HepG2 (cell line): ENCODE results near the gene PATZ1. TPM values are rescaled to one million over a fixed set of nuclear protein-coding genes. Genes with fewer than 3 reads are reported as not detected.

Experiments used
- ARNT2 ChIP-seq: sonication (generic); formaldehyde crosslinking; IDR thresholded peaks from 2 replicates; pipeline ENCODE4 v1.8.0; 2022; ENCODE audit warnings: mild to moderate bottlenecking, low read depth, missing genetic modification reagents, moderate library complexity
- BRF2 ChIP-seq: sonication (generic); formaldehyde crosslinking; IDR thresholded peaks from 2 replicates; pipeline ENCODE4 v1.8.1; 2022; ENCODE audit warnings: mild to moderate bottlenecking, missing genetic modification reagents
- EZH2 ChIP-seq: conservative IDR thresholded peaks from 2 replicates; pipeline ENCODE4 v1.6.1; 2012; ENCODE audit warnings: mild to moderate bottlenecking, low read depth, low read length, moderate library complexity
- FOXK2 ChIP-seq: fragments of 450-650 bp; IDR thresholded peaks from 2 replicates; pipeline ENCODE4 v1.6.1; 2016
- KAT8 ChIP-seq: IDR thresholded peaks from 2 replicates; pipeline ENCODE4 v1.6.1; 2016; ENCODE audit warnings: missing genetic modification reagents, missing compliant biosample characterization
- MAFG ChIP-seq: sonication (generic); formaldehyde crosslinking; IDR thresholded peaks from 2 replicates; pipeline ENCODE4 v1.5.1; 2020; ENCODE audit warnings: mild to moderate bottlenecking, missing genetic modification reagents
- NCOA5 ChIP-seq: sonication (generic); formaldehyde crosslinking; IDR thresholded peaks from 2 replicates; pipeline ENCODE4 v1.4.0; 2020; ENCODE audit warnings: missing genetic modification reagents
- NFKBIZ ChIP-seq: IDR thresholded peaks from 2 replicates; pipeline ENCODE4 v1.6.1; 2018; ENCODE audit warnings: missing genetic modification reagents, missing compliant biosample characterization
- NR2F2 ChIP-seq: IDR thresholded peaks from 2 replicates; pipeline ENCODE4 v1.6.1; 2012; ENCODE audit warnings: low read depth, inconsistent platforms, borderline replicate concordance
- PREB ChIP-seq: sonication (generic); formaldehyde crosslinking; IDR thresholded peaks from 2 replicates; pipeline ENCODE4 v1.4.0; 2020; ENCODE audit warnings: missing genetic modification reagents
- RBFOX2 ChIP-seq: fragments of 200-400 bp; formaldehyde crosslinking; IDR thresholded peaks from 2 replicates; pipeline ENCODE4 v1.6.1; 2017; ENCODE audit warnings: low read depth, mild to moderate bottlenecking, low read length
- SALL1 ChIP-seq: sonication (generic); formaldehyde crosslinking; IDR thresholded peaks from 2 replicates; pipeline ENCODE4 v1.8.0; 2022; ENCODE audit warnings: mild to moderate bottlenecking, missing genetic modification reagents
- SSRP1 ChIP-seq: IDR thresholded peaks from 2 replicates; pipeline ENCODE4 v1.6.1; 2016; ENCODE audit warnings: control low read depth
- TAF1 ChIP-seq: sonication (generic); formaldehyde crosslinking; IDR thresholded peaks from 2 replicates; pipeline ENCODE4 v1.4.0; 2020; ENCODE audit warnings: missing genetic modification reagents
- TEAD2 ChIP-seq: sonication (generic); formaldehyde crosslinking; IDR thresholded peaks from 2 replicates; pipeline ENCODE4 v1.9.0; 2021; ENCODE audit warnings: missing genetic modification reagents
- THAP11 ChIP-seq: IDR thresholded peaks from 2 replicates; pipeline ENCODE4 v1.6.1; 2016; ENCODE audit warnings: missing biosample characterization, missing genetic modification reagents
- THRA ChIP-seq: sonication (generic); formaldehyde crosslinking; IDR thresholded peaks from 2 replicates; pipeline ENCODE4 v1.4.0; 2020; ENCODE audit warnings: missing genetic modification reagents, borderline replicate concordance
- ZBTB7A ChIP-seq: sonication (generic); formaldehyde crosslinking; IDR thresholded peaks from 2 replicates; pipeline ENCODE4 v1.8.0; 2022; ENCODE audit warnings: mild to moderate bottlenecking, missing genetic modification reagents
- ZFP1 ChIP-seq: IDR thresholded peaks from 2 replicates; pipeline ENCODE4 v1.6.1; 2016
- ZMAT5 ChIP-seq: sonication (generic); formaldehyde crosslinking; IDR thresholded peaks from 2 replicates; pipeline ENCODE4 v1.5.0; 2020; ENCODE audit warnings: mild to moderate bottlenecking, low read depth, missing genetic modification reagents, borderline replicate concordance
- ZNF362 ChIP-seq: sonication (generic); formaldehyde crosslinking; IDR thresholded peaks from 2 replicates; pipeline ENCODE4 v1.4.0; 2020; ENCODE audit warnings: missing genetic modification reagents, mild to moderate bottlenecking, borderline replicate concordance
- ZNF432 ChIP-seq: sonication (generic); formaldehyde crosslinking; IDR thresholded peaks from 2 replicates; pipeline ENCODE4 v1.5.0; 2020; ENCODE audit warnings: missing genetic modification reagents, mild to moderate bottlenecking, borderline replicate concordance
- ZNF644 ChIP-seq: IDR thresholded peaks from 2 replicates; pipeline ENCODE4 v1.6.1; 2016; ENCODE audit warnings: low read depth
- ZNF720 ChIP-seq: sonication (generic); formaldehyde crosslinking; IDR thresholded peaks from 2 replicates; pipeline ENCODE4 v1.4.0; 2020; ENCODE audit warnings: missing genetic modification reagents
- ZNF788 ChIP-seq: sonication (generic); formaldehyde crosslinking; IDR thresholded peaks from 2 replicates; pipeline ENCODE4 v1.5.0; 2020; ENCODE audit warnings: mild to moderate bottlenecking, missing genetic modification reagents, borderline replicate concordance
- ZNF841 ChIP-seq: sonication (generic); formaldehyde crosslinking; IDR thresholded peaks from 2 replicates; pipeline ENCODE4 v1.8.1; 2023; ENCODE audit warnings: missing genetic modification reagents, borderline replicate concordance
- ZSCAN29 ChIP-seq: sonication (generic); formaldehyde crosslinking; conservative IDR thresholded peaks from 2 replicates; pipeline ENCODE4 v1.4.0; 2020; ENCODE audit warnings: mild to moderate bottlenecking, missing genetic modification reagents
- polyA plus RNA-seq, 8 experiments: library from polyadenylated mRNA; depleted of rRNA in 3 of 8; stranded (reverse) in 7 of 8; unstranded in 1 of 8; fragments of >200 nt; fragmentation: Illumina TruSeq in 4 of 8; extraction: Trizol in 4 of 8; gene quantifications; 2 replicates each; pipeline versions ENCODE4 v1.2.1 to v1.2.3, GENCODE V29; 2011 to 2016; ENCODE audit warnings: low read depth in 4 of 8, missing spikeins in 1 of 8, mixed read lengths in 1 of 8; ENCODE audit not compliant: insufficient read depth in 1 of 8
- total RNA-seq, 5 experiments: library from RNA; depleted of rRNA; stranded (reverse); fragments of >200 nt; fragmentation: Illumina TruSeq; extraction: Trizol; gene quantifications; 2 replicates each; pipeline ENCODE4 v1.2.3, GENCODE V29; 2016; ENCODE audit warnings: low read depth in 1 of 5

PATZ1 gene
- total and polyA plus RNA-seq, 2 of the 13 experiments (the other 11 are each of a cell fraction or from before 2014, with no cell fraction given) = 24.9 to 30.5 TPM

- peak; percentile 91 for TF ChIP-seq THRA (CRISPR knock-in tag)
- peak; percentile 68; the same call in 1 of the 2 replicates for TF ChIP-seq ZBTB7A (CRISPR knock-in tag)
- 0 out of 2 replicates have a peak, but pooled peaks have one; percentile 25 for TF ChIP-seq NR2F2
- peak; percentile 47 for TF ChIP-seq TAF1 (CRISPR knock-in tag)
- no peak for TF ChIP-seq ZMAT5
- no peak for TF ChIP-seq ZNF644 (CRISPR knock-in tag)
- peak; percentile 89 for TF ChIP-seq FOXK2
- no peak for TF ChIP-seq ZFP1 (CRISPR knock-in tag)
- no peak for TF ChIP-seq ZSCAN29 (CRISPR knock-in tag)
- no peak for TF ChIP-seq NCOA5 (CRISPR knock-in tag)
- no peak for TF ChIP-seq ZNF720 (CRISPR knock-in tag)
- no peak for TF ChIP-seq ZNF362 (CRISPR knock-in tag)
- peak; percentile 94 for TF ChIP-seq SALL1 (CRISPR knock-in tag)
- TF ChIP-seq BRF2 (CRISPR knock-in tag) = peak; percentile 65; the same call in 1 of the 2 replicates
- no peak for TF ChIP-seq SSRP1 (CRISPR knock-in tag)
- peak; percentile 98 for TF ChIP-seq ARNT2 (CRISPR knock-in tag)
- TF ChIP-seq ZNF788 (CRISPR knock-in tag) = peak; percentile 77; the same call in 1 of the 2 replicates
- TF ChIP-seq THAP11 (CRISPR knock-in tag) = peak; percentile 63
- TF ChIP-seq ZNF841 (CRISPR knock-in tag) = no peak
- TF ChIP-seq ZNF432 (CRISPR knock-in tag) = no peak
- peak; percentile 79 for TF ChIP-seq RBFOX2
- 0 out of 2 replicates have a peak, but pooled peaks have one; percentile 53 for TF ChIP-seq TEAD2 (CRISPR knock-in tag)
- peak; percentile 73 for TF ChIP-seq KAT8 (CRISPR knock-in tag)
- TF ChIP-seq MAFG (CRISPR knock-in tag) = no peak
- 0 out of 2 replicates have a peak, but pooled peaks have one; percentile 75 for TF ChIP-seq NFKBIZ
- TF ChIP-seq EZH2 = no peak
- TF ChIP-seq PREB (CRISPR knock-in tag) = no peak
Measured at GRCh38 chr22:31290494-31291471, 55.4 kb downstream of the PATZ1 start (continued).
